H9 (cell line): ENCODE data around the gene GCH1. TPM values are rescaled to one million over a fixed set of nuclear protein-coding genes. Genes with fewer than 3 reads are reported as not detected.
A peak's percentile ranks its signal among the peaks of the same experiment; 100 is the strongest.

Source experiments
- DNase-seq: peaks from one replicate; pipeline ENCODE4 v3.0.0-alpha.2; 2017
- H2AFZ ChIP-seq: one replicate; pipeline ENCODE4 v1.6.1; 2013; ENCODE audit warnings: mild to moderate bottlenecking, low read length, control low read depth, moderate library complexity
- H2AK5ac ChIP-seq: 2 replicates; pipeline ENCODE4 v1.6.1; 2013; ENCODE audit warnings: low read length, control low read depth, mixed read lengths; ENCODE audit not compliant: insufficient read length
- H2BK120ac ChIP-seq: one replicate; pipeline ENCODE4 v1.6.1; 2013; ENCODE audit warnings: low read depth, mild to moderate bottlenecking, low read length, control low read depth, inconsistent platforms; ENCODE audit not compliant: poor library complexity, severe bottlenecking
- H2BK12ac ChIP-seq: 2 replicates; pipeline ENCODE4 v1.6.1; 2013; ENCODE audit warnings: low read length, control low read depth, mixed read lengths, low read depth; ENCODE audit not compliant: insufficient read length
- H2BK15ac ChIP-seq: 2 replicates; pipeline ENCODE4 v1.6.1; 2013; ENCODE audit warnings: low read depth, low read length, control low read depth
- H2BK20ac ChIP-seq: one replicate; pipeline ENCODE4 v1.6.1; 2013; ENCODE audit warnings: low read depth, mild to moderate bottlenecking, low read length, control low read depth, inconsistent platforms; ENCODE audit not compliant: poor library complexity, severe bottlenecking
- H2BK5ac ChIP-seq: 2 replicates; pipeline ENCODE4 v1.6.1; 2013; ENCODE audit warnings: low read length, control low read depth, mixed read lengths; ENCODE audit not compliant: insufficient read length
- H3K14ac ChIP-seq: 2 replicates; pipeline ENCODE4 v1.6.1; 2013; ENCODE audit warnings: low read length, control low read depth; ENCODE audit not compliant: insufficient read depth
- H3K18ac ChIP-seq: 2 replicates; pipeline ENCODE4 v1.6.1; 2013; ENCODE audit warnings: low read depth, mild to moderate bottlenecking, mixed read lengths, low read length, control low read depth; ENCODE audit not compliant: insufficient read length
- H3K23ac ChIP-seq: 2 replicates; pipeline ENCODE4 v1.6.1; 2013; ENCODE audit warnings: low read length, control low read depth, mixed read lengths, low read depth; ENCODE audit not compliant: insufficient read length
- H3K23me2 ChIP-seq: 2 replicates; pipeline ENCODE4 v1.6.1; 2013; ENCODE audit warnings: low read depth, mild to moderate bottlenecking, mixed read lengths, low read length, control low read depth; ENCODE audit not compliant: insufficient read length, poor library complexity, severe bottlenecking
- H3K27ac ChIP-seq: 2 replicates; pipeline ENCODE4 v1.5.1; 2013; ENCODE audit warnings: low read length, control low read depth, mixed read lengths, low read depth; ENCODE audit not compliant: insufficient read length
- H3K27me3 ChIP-seq: 2 replicates; pipeline ENCODE4 v1.6.1; 2013; ENCODE audit warnings: low read length, control low read depth, inconsistent platforms; ENCODE audit not compliant: insufficient read depth
- H3K4ac ChIP-seq: 2 replicates; pipeline ENCODE4 v1.6.1; 2013; ENCODE audit warnings: low read depth, mild to moderate bottlenecking, control low read depth, inconsistent platforms, low read length, moderate library complexity
- H3K4me1 ChIP-seq: 2 replicates; pipeline ENCODE4 v1.6.1; 2013; ENCODE audit warnings: low read length, control low read depth, inconsistent platforms; ENCODE audit not compliant: insufficient read depth
- H3K4me2 ChIP-seq: 2 replicates; pipeline ENCODE4 v1.6.1; 2013; ENCODE audit warnings: low read length, control low read depth, mixed read lengths; ENCODE audit not compliant: insufficient read length, insufficient read depth
- H3K56ac ChIP-seq: 2 replicates; pipeline ENCODE4 v1.6.1; 2013; ENCODE audit warnings: low read depth, mild to moderate bottlenecking, mixed read lengths, low read length, control low read depth; ENCODE audit not compliant: insufficient read length
- H3K79me1 ChIP-seq: 2 replicates; pipeline ENCODE4 v1.6.1; 2013; ENCODE audit warnings: low read depth, mild to moderate bottlenecking, moderate library complexity, low read length, control low read depth, inconsistent platforms; ENCODE audit not compliant: insufficient read depth, poor library complexity, severe bottlenecking
- H3K79me2 ChIP-seq: 2 replicates; pipeline ENCODE4 v1.6.1; 2013; ENCODE audit warnings: low read length, control low read depth, inconsistent platforms; ENCODE audit not compliant: insufficient read depth
- H3K9ac ChIP-seq: 2 replicates; pipeline ENCODE4 v1.6.1; 2013; ENCODE audit warnings: low read length, control low read depth, mixed read lengths; ENCODE audit not compliant: insufficient read length; ENCODE audit errors: extremely low read depth
- H3K9me3 ChIP-seq: one replicate; pipeline ENCODE4 v1.6.1; 2013; ENCODE audit warnings: low read depth, low read length, inconsistent platforms; ENCODE audit not compliant: control insufficient read depth
- H3T11ph ChIP-seq: one replicate; pipeline ENCODE4 v1.6.1; 2013; ENCODE audit warnings: mild to moderate bottlenecking, low read length, control low read depth, inconsistent platforms
- H4K20me1 ChIP-seq: one replicate; pipeline ENCODE4 v1.6.1; 2013; ENCODE audit not compliant: control insufficient read depth, insufficient read length, insufficient read depth
- H4K5ac ChIP-seq: 2 replicates; pipeline ENCODE4 v1.6.1; 2013; ENCODE audit warnings: low read depth, mild to moderate bottlenecking, mixed read lengths, low read length, control low read depth; ENCODE audit not compliant: insufficient read length
- H4K8ac ChIP-seq: replicated peaks from 2 replicates; pipeline ENCODE4 v1.6.1; 2013; ENCODE audit warnings: low read length, control low read depth, mixed read lengths, low read depth; ENCODE audit not compliant: insufficient read length
- H4K91ac ChIP-seq: 2 replicates; pipeline ENCODE4 v1.6.1; 2013; ENCODE audit warnings: low read depth, mild to moderate bottlenecking, moderate library complexity, mixed read lengths, low read length, control low read depth; ENCODE audit not compliant: insufficient read length
- H3K27ac Mint-ChIP-seq, 3 experiments: 2 replicates in 2 of 3; 3 replicates in 1 of 3; pipeline ENCODE4 v1.8.0; 2020 to 2021; ENCODE audit warnings: mixed read lengths in 3 of 3, mild to moderate bottlenecking in 1 of 3, moderate library complexity in 1 of 3
- H3K27me3 Mint-ChIP-seq: 2 replicates; pipeline ENCODE4 v1.8.0; 2021; ENCODE audit warnings: low read depth, mild to moderate bottlenecking, moderate library complexity, mixed read lengths
- H3K36me3 Mint-ChIP-seq, 3 experiments: 2 replicates in 2 of 3; 3 replicates in 1 of 3; pipeline ENCODE4 v1.8.0; 2020 to 2021; ENCODE audit warnings: low read depth in 3 of 3, mixed read lengths in 3 of 3; ENCODE audit not compliant: insufficient read depth in 1 of 3
- H3K4me1 Mint-ChIP-seq, 2 experiments: 2 replicates each; pipeline ENCODE4 v1.8.0; 2020; ENCODE audit warnings: mixed read lengths in 2 of 2
- H3K4me3 Mint-ChIP-seq, 2 experiments: 2 replicates in 1 of 2; 3 replicates in 1 of 2; pipeline ENCODE4 v1.8.0; 2020 to 2021; ENCODE audit warnings: mild to moderate bottlenecking in 2 of 2, mixed read lengths in 2 of 2, moderate library complexity in 1 of 2
- H3K9me3 Mint-ChIP-seq, 2 experiments: 2 replicates in 1 of 2; 3 replicates in 1 of 2; pipeline ENCODE4 v1.8.0; 2020; ENCODE audit warnings: mild to moderate bottlenecking in 2 of 2, mixed read lengths in 2 of 2, moderate library complexity in 1 of 2
- WGBS: extraction: QIAGEN DNeasy Blood & Tissue Kit; methylation state at CpG from one replicate; pipeline ENCODE4 v1.1.7; 2013; ENCODE audit warnings: missing lambda C conversion rate, low lambda C conversion rate, mixed read lengths; ENCODE audit not compliant: insufficient read length; ENCODE audit errors: extremely low coverage; 5-methylcytosine and 5-hydroxymethylcytosine counted together
- microRNA-seq: library from miRNA; unstranded; fragments of <30 nt; microRNA quantifications from one replicate; pipeline ENCODE4, GENCODE V29; 2020; ENCODE audit warnings: borderline microRNAs expressed
- total RNA-seq: library from RNA; stranded (reverse); gene quantifications from 2 replicates; pipeline ENCODE4 v1.2.1, GENCODE V29; 2021
- TF ChIP-seq, protein P1 (sequence below): fragments of 200-600 bp; sonication (generic); conservative IDR thresholded peaks from 3 replicates; pipeline ENCODE4 v1.8.0; 2021; ENCODE audit warnings: antibody characterized with exemption, mild to moderate bottlenecking

The GCH1 gene
- total RNA-seq, 1 experiment from 2014 or later, result 7.7 TPM

DNA sequence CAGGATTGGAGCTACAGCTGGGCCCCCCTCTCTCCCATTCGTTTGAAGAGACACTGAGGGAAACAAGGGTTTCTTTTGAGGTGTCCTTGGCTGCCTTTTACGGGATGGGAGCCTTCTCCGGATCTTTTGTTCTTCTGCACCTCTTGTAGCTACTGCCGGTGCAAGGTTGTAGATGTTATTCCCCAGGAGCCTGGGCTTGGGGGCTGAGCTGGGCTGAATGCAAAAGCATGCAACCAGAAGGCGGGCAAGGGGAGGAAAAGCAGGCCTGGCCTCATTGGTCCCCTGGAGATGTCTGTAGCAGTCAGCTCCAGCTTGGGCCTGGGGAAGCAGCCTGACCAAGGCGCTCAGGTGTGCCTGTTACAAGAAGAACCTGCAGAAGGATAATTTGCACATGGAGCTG, 110.3 kb downstream of the GCH1 start:
- no peak overlapping the region for H4K8ac ChIP-seq
- no peaks in the 10 kb centered on the region for H3K79me2 ChIP-seq
- H2AFZ ChIP-seq, result no peak overlapping the region
- H3K9ac ChIP-seq, result no peak overlapping the region
- H2AK5ac ChIP-seq, result no peak overlapping the region
- no peak overlapping the region for H2BK20ac ChIP-seq
- no peaks in the 10 kb centered on the region for H3K4me1 ChIP-seq
- H3K27me3 Mint-ChIP-seq, result no peaks in the 10 kb centered on the region
- no peak overlapping the region for H2BK120ac ChIP-seq
- no peak overlapping the region for H2BK12ac ChIP-seq
- no peak overlapping the region for H3K23ac ChIP-seq
- no CpG with 5 or more reads among the region's 6 CpGs for WGBS
- peak; percentile 41 for DNase-seq
- no peaks in the 10 kb centered on the region for H4K20me1 ChIP-seq
- no peak overlapping the region; a peak in 1 of 7 replicates for H3K27ac Mint-ChIP-seq
- no peak overlapping the region for H2BK15ac ChIP-seq
- H2BK5ac ChIP-seq, result no peak overlapping the region
- no peak overlapping the region for H4K5ac ChIP-seq
- H3K4me1 Mint-ChIP-seq, result peaks cover 7 to 11% of the 10 kb centered on the region in 2 experiments
- H3K4me3 Mint-ChIP-seq, result no peak overlapping the region
- H3K27ac ChIP-seq, result no peak overlapping the region
- H3T11ph ChIP-seq, result no peak overlapping the region
- H3K27me3 ChIP-seq, result no peaks in the 10 kb centered on the region
- no peak overlapping the region for H3K14ac ChIP-seq
- H3K18ac ChIP-seq, result no peak overlapping the region
- no peaks in the 10 kb centered on the region for H3K9me3 ChIP-seq
- TF ChIP-seq, protein P1, sequence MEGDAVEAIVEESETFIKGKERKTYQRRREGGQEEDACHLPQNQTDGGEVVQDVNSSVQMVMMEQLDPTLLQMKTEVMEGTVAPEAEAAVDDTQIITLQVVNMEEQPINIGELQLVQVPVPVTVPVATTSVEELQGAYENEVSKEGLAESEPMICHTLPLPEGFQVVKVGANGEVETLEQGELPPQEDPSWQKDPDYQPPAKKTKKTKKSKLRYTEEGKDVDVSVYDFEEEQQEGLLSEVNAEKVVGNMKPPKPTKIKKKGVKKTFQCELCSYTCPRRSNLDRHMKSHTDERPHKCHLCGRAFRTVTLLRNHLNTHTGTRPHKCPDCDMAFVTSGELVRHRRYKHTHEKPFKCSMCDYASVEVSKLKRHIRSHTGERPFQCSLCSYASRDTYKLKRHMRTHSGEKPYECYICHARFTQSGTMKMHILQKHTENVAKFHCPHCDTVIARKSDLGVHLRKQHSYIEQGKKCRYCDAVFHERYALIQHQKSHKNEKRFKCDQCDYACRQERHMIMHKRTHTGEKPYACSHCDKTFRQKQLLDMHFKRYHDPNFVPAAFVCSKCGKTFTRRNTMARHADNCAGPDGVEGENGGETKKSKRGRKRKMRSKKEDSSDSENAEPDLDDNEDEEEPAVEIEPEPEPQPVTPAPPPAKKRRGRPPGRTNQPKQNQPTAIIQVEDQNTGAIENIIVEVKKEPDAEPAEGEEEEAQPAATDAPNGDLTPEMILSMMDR, result no peak
- H3K23me2 ChIP-seq, result no peaks in the 10 kb centered on the region
- no peaks in the 10 kb centered on the region for H3K79me1 ChIP-seq
- H3K56ac ChIP-seq, result no peak overlapping the region
- H3K9me3 Mint-ChIP-seq, result no peaks in the 10 kb centered on the region
- no peak overlapping the region for H4K91ac ChIP-seq
- no peak overlapping the region for H3K4me2 ChIP-seq
- no peak overlapping the region for H3K4ac ChIP-seq
- H3K36me3 Mint-ChIP-seq, result peaks cover 0 to 3% (median 0%) of the 10 kb centered on the region in 3 experiments; a peak in 1 of 7 replicates

Small RNA genes lying within 50 kb of the gene (microRNA-seq; reads per million reads assigned to microRNA genes)
- not detected for gene MIR4308

Other genes with a start within 250 kb of the GCH1 start
- gene WDHD1, start 124.3 kb upstream of the GCH1 start, total RNA-seq, result 83.5 and 93.7 TPM in 2 replicates
- 37.5 and 38.5 TPM in 2 replicates for gene SOCS4, start 124.4 kb upstream of the GCH1 start, total RNA-seq
- 133 TPM in 2 replicates for gene MAPK1IP1L, start 148.8 kb upstream of the GCH1 start, total RNA-seq
- gene LGALS3, start 226.4 kb upstream of the GCH1 start, total RNA-seq, result 3.7 and 4.0 TPM in 2 replicates